Myocyte (in vitro differentiated cells): ENCODE results near the gene FASN. TPM values are rescaled to one million over a fixed set of nuclear protein-coding genes. Genes with fewer than 3 reads are reported as not detected.
A peak's percentile ranks its signal among the peaks of the same experiment; 100 is the strongest.
"Not testable (repeated sequence)": the region's sequence is repeated elsewhere in the genome, so short reads cannot be mapped to it uniquely, and the experiment has no call there.

Experiments
- DNase-seq: peaks from one replicate; pipeline ENCODE4 v3.0.0-alpha.2; 2012; ENCODE audit warnings: low read depth
- total RNA-seq: library from RNA; depleted of rRNA; stranded (reverse); fragments of >200 nt; gene quantifications from 2 replicates; pipeline ENCODE4 v1.2.3, GENCODE V29; 2014

Gene FASN
- total RNA-seq, 1 donor from 2014 or later: 97.9 TPM

- no peak for DNase-seq
Observed at GRCh38 chr17:82047914-82048570, 50.0 kb downstream of the FASN start.

- no peak for DNase-seq
Observed at GRCh38 chr17:82047379-82047778, 50.7 kb downstream of the FASN start.

GRCh38 chr17:82046903-82047302 lies 51.1 kb downstream of the FASN start:
- DNase-seq: no peak

- DNase-seq: no peak
Observed at GRCh38 chr17:82045936-82046484, 52.0 kb downstream of the FASN start.

- no peak for DNase-seq
Observed at GRCh38 chr17:82043507-82043906, 54.5 kb downstream of the FASN start.

GRCh38 chr17:82042649-82043048 lies 55.4 kb downstream of the FASN start:
- DNase-seq: no peak

GRCh38 chr17:82041144-82041814 lies 56.8 kb downstream of the FASN start:
- no peak for DNase-seq

GRCh38 chr17:82039695-82040299 lies 58.2 kb downstream of the FASN start:
- DNase-seq: no peak

GRCh38 chr17:82038796-82039409 lies 59.1 kb downstream of the FASN start:
- not testable (repeated sequence) for DNase-seq

GRCh38 chr17:82037889-82038195 lies 60.2 kb downstream of the FASN start:
- no peak for DNase-seq

- peak; percentile 96 for DNase-seq
Observed at GRCh38 chr17:82037092-82037888, 60.7 kb downstream of the FASN start, which contains the start of gene DCXR. Gene DCXR, minus strand, starts transcription at chr17:82037697. Its CDS starts 15 bp downstream, at chr17:82037682.

GRCh38 chr17:82036634-82037091 lies 61.4 kb downstream of the FASN start:
- DNase-seq: no peak

- no peak for DNase-seq
Observed at GRCh38 chr17:82035956-82036633, 61.9 kb downstream of the FASN start.

GRCh38 chr17:82035488-82035887 lies 62.5 kb downstream of the FASN start:
- DNase-seq: no peak

- DNase-seq: no peak
Observed at GRCh38 chr17:82034371-82035011, 63.5 kb downstream of the FASN start.

- DNase-seq: no peak
Observed at GRCh38 chr17:82033359-82034085, 64.5 kb downstream of the FASN start.

- no peak for DNase-seq
Observed at GRCh38 chr17:82031885-82032627, 66.0 kb downstream of the FASN start.

GRCh38 chr17:82031303-82031884 lies 66.6 kb downstream of the FASN start, which contains the start of gene RAC3:
Gene RAC3, plus strand, starts transcription at chr17:82031678. Its CDS starts 84 bp downstream, at chr17:82031762.
- no peak for DNase-seq
